ENCODE data around the gene ANKS1B.
A peak's percentile ranks its signal among the peaks of the same experiment; 100 is the strongest.
"Not testable (repeated sequence)": the region's sequence is repeated elsewhere in the genome, so short reads cannot be mapped to it uniquely, and the experiment has no call there.

The ANKS1B gene

DNA sequence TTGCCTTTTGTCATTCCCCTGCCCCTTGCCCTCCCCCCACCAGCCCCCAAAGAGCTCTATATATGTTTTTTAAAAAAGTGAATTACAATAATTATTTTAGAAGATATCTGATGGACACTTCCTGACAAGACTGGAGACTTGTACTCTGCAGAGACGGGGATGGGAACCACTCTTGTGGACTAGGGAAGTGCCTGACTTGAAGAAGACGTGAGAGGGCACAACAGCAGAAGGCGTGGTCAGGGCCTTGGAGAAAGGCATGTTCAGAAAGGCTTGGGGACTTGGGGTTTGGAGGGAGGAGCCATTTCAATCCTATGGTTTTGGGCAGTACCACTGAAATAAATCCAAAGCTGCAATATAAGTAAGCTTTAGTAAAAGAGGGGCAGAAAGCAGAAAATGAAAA lies 1184.9 kb downstream of the ANKS1B start:
- no peak for DNase-seq (ENCODE audit: extremely low read depth in 1 of 2, low read depth in 1 of 2)

DNA sequence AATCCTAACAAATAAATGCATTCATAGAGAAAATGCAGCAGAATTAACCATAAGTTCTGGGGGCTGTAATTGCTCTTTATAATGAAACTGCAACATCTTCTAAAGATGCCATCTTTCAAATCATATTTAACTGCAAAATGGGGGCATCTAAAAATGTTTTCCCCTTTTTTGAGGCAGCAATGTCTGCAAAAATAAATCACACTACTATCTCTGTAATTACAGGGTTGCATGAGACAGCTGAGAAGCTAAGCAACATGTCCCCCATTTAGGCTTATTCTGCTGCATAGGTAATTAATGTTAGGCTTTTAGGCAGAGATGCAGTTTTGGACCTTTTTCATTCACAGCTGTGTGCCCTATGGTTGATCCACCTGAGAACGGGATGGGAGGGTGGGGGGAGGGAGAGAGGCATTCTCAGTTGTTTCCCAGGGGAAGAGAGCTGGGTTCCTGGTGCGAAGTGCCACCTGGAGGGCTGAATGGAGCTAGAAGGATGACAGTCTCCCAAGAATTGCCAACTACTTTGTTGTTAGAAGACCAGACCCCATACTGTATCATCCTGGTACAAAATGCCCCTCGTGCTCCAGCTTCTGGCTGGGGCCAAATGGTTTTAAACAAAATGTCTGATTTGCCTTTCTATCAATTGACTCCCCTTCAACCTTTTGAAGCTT lies 1185.5 kb downstream of the ANKS1B start:
- no peak for DNase-seq (ENCODE audit: extremely low read depth in 1 of 2, low read depth in 1 of 2)

GRCh38 chr12:98797200-98797599 lies 1187.5 kb downstream of the ANKS1B start:
- no peak for DNase-seq (ENCODE audit: extremely low read depth in 1 of 2, low read depth in 1 of 2)

DNA sequence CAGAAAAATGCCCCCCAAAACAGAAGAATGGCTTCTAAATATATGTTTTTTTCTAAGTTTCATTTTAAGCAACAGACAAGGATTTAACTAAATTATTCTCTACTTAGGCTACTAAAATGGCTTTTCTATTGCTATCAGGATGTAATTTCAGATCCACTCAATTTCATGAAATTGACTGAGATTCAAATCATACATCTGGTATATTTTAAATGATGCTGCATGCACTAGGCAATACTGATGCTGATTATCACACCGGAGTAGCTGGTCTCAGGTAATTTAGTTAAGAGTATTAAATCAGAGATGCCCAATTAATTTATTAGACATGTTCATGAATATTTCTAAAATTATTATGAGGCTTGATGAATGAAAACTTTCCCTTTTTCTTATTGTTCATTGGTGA lies 1188.0 kb downstream of the ANKS1B start:
- DNase-seq (ENCODE audit: extremely low read depth in 1 of 2, low read depth in 1 of 2) = no peak

GRCh38 chr12:98793121-98793520 lies 1191.6 kb downstream of the ANKS1B start:
- no peak for DNase-seq (ENCODE audit: extremely low read depth in 1 of 2, low read depth in 1 of 2)

- DNase-seq (ENCODE audit: extremely low read depth in 1 of 2, low read depth in 1 of 2) = no peak
These were observed 1193.3 kb downstream of the ANKS1B start for GRCh38 chr12:98791406-98791805.

DNA sequence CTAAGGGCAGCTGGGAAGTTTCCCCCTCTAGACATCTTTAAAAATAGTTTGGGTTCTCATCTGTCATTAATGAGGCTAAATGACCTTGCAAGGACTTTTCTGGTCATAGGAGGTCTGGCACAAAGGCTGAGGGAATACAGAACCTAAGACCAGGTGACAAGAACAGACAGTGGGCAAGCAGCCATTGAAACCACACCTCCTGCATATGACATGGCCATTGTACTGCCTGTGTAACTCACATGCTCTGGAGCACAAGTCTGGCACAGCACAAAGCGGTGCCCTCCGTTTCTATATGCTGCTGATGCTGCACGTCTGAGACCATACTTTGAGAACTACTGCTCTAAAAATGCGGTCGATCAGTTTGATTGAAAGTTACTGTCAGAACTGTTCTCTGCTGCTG lies 1196.3 kb downstream of the ANKS1B start:
- no peak for DNase-seq (ENCODE audit: extremely low read depth in 1 of 2, low read depth in 1 of 2)

DNA sequence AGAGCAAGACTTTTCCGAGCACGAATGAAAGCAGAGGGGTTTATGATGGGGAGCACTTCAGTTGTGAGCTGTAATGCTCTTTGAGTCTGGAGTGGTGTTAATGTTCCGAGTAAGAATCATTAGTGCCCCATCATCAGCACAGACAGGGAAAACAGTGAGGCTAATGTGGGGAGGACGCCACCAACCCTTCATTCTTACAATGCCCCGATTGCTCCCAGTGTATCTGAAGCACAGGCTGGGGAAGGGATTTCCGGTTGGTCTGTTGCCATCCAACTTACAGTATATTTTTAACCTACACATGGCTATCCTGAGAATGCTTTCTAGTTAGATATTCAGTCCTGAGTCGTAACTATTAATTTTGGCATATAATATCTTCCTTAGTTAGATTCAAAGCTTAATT lies 1198.1 kb downstream of the ANKS1B start:
- no peak for DNase-seq (ENCODE audit: extremely low read depth in 1 of 2, low read depth in 1 of 2)

DNA sequence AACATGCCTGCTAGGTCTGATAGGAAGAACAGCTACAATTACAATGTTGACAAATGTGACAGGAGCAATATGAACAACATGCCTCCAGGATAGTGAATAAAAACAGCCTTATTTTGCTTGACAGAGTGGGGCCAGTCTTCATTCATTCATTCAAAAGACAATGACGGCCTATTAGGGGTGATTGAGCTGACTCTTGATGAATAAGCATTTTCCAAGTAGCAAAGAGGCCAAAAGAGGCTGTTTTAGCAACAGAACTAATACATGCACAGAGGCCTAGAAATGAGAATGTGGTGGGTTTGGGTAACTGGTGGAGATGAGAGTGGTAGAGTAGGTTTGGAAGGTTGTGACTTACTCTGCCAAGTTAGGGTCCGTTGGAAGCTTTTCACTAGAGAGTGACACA lies 1201.3 kb downstream of the ANKS1B start:
- DNase-seq (ENCODE audit: extremely low read depth in 1 of 2, low read depth in 1 of 2) = no peak

DNA sequence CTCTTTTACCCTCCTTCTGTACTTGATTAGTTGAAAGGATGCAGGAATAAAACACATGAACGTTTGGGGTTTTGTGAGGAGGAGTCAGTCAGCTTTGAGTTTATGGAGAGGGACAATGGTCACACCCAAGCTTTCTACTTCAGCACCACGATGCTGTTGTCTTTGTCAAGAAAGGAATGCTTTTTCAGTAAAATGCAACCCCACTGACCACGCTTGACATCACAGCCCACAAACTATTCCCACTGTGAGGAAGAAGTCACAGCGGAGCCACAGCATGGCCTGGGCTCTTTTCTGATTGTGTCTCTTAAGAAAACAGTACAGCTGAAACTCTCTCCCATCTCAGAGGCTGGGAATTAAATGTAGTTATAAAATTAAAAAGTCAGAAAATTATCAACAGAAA lies 1204.5 kb downstream of the ANKS1B start:
- no peak for DNase-seq (ENCODE audit: extremely low read depth in 1 of 2, low read depth in 1 of 2)

DNA sequence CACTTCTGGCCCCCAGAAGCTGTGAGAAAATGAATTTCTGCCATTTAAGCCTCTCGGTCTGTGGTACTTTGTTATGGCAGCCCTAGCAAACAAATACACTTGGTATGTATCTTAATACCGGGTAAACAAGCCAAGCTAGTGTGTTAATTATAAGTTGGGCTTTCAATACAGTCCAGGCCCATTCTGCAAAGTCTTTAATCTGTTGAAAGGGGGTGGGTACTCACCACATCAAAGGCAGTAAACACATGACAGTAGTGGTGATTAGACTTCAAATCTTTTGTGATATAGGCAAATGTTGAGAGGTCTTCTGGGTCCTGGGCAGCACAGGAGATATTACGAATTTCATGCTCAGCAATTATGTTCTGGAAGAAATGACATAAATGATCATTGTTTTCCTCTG lies 1211.9 kb downstream of the ANKS1B start:
- DNase-seq (ENCODE audit: extremely low read depth in 1 of 2, low read depth in 1 of 2) = no peak

DNA sequence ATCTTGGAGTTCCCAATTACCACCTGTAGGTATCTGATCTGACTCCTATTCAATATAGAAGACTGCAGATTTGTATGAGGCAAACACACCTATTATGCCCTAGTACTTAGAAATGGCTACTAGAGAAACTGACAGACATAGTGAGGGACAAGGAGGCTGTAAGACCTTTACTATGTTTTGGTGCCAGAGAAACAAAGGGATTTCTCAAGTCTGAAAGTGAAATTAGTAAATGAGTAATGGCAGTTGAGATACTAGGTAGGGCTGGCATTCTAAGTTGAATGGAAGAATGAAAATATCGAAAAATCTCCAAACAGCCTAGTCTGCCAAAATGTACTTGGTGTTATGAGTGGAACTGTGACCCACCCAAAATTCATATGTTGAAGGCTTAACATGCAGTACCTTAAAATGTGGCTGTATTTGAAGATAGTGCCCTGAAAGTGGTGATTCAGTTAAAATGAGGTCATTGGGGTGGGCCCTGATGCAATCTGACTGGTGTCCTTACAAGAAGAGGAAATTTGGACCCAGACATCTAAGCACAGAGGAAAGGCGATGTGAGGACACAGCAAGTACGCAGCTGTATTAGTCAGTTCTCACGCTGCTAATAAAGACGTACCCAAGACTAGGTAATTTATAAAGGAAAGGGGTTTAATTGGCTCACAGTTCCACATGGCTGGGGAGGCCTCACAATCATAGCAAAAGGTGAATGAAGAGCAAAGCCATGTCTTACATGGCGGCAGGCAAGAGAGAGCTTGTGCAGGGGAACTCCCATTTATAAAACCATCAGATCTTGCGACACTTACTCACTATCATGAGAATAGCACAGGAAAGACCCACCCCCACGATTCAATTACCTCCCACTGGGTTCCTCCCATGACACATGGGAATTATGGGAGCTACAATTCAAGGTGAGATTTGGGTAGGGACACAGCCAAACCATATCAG lies 1212.7 kb downstream of the ANKS1B start:
- no peak for DNase-seq (ENCODE audit: extremely low read depth in 1 of 2, low read depth in 1 of 2)

DNA sequence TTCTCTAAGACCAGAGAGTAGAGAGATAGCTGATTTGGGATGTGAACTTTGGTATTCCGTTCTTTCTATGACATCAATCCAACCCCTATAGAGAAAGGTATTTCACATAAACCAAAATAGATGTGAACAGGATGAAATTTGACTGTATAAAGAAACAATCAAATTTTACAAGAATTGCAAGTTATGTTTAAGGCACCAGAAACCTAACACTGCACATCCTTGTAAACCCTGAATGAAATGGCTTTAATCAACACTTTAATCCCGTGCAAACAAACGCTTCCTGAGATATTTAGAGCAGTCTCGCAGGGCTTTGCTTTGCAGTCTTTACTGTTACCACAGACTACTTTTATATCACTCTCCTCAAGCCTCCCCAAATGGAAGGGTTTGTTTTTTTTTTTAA lies 1214.5 kb downstream of the ANKS1B start:
- DNase-seq (ENCODE audit: extremely low read depth in 1 of 2, low read depth in 1 of 2) = no peak

DNA sequence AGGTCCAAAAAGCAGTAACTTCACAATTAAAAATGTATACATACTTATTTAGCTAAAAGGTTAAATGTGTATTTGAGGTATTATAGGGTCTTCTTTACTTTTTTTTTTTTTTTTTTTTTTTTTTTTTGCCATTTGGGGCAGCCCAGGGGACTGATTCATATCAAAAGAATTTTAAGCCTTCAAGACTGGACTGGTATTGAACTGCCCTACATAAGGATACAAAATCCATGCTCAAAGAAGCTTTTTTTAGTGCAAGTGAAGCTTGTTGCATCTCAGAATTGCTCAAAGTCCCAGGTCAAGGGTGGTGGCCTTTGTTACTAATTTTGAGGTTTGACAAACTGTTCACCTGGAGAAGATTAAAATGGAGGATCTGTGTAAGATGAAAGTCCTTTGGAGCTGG lies 1215.7 kb downstream of the ANKS1B start:
- DNase-seq (ENCODE audit: extremely low read depth in 1 of 2, low read depth in 1 of 2) = no peak

GRCh38 chr12:98767248-98767647 lies 1217.5 kb downstream of the ANKS1B start:
- no peak for DNase-seq (ENCODE audit: extremely low read depth in 1 of 2, low read depth in 1 of 2)

DNA sequence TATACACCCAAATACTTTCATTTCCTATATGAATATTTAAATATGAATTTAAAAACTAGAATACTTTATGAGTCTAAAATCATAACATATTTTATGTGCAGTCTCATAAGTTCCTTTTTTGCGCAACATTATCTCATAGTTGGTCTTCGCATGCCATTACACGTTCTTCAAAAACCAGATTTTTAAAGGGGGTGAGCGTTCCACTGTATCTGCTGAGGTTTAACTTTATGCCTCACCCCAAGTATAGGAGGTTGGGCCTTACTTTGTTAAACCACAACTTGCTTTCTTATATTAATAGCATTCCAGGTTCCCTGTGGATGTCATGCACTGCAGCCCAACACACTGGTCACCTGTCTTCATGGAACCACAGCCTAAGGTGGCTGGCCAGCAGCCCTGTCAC lies 1221.1 kb downstream of the ANKS1B start:
- no peak for DNase-seq (ENCODE audit: extremely low read depth in 1 of 2, low read depth in 1 of 2)

DNA sequence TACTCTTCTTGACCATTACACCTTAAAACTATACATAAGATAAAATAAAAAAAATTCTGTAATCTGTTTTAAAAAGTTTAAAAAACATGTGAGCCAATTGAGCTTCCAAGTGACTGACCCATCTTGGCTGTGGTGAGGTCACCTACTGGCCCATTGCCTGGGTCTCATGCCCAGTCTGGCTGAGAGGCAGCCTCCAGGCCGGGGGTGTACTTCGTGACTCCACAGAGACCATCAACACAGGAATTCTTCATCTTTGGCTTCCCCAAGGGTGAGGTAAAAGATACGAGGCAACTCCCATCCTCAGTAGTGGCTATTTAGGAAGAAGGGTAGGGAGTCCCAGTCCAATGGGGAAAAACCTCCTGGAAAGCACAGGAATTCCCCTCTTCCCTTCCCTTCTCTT lies 1226.4 kb downstream of the ANKS1B start:
- no peak for DNase-seq (ENCODE audit: extremely low read depth in 1 of 2, low read depth in 1 of 2)

- no peak for DNase-seq (ENCODE audit: extremely low read depth in 1 of 2, low read depth in 1 of 2)
These were observed 1227.3 kb downstream of the ANKS1B start for GRCh38 chr12:98757455-98757854.

GRCh38 chr12:98755855-98756254 lies 1228.9 kb downstream of the ANKS1B start:
- not testable (repeated sequence) for DNase-seq (ENCODE audit: extremely low read depth in 1 of 2, low read depth in 1 of 2)

DNA sequence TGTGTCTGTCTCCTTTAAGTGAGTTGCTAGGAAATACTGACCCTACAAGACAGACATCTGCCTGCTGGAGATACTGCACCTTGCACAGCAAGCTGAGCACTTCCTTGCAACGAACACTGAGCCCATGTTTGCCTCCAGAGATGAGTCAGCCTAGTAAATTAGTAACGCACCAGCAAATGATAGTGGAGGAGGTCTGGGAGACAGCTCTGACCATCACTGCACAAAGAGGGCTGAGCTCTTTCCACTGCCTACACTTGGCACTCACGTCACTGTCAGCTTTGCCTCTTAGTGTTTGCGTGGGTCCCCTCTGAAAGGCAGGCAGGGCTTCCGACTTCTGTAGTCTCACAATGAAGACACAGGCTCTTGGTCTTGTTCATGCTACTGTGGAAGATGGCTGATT lies 1230.6 kb downstream of the ANKS1B start:
- peak in 1 of 2 donors; percentile 31 for DNase-seq (ENCODE audit: extremely low read depth in 1 of 2, low read depth in 1 of 2)

DNA sequence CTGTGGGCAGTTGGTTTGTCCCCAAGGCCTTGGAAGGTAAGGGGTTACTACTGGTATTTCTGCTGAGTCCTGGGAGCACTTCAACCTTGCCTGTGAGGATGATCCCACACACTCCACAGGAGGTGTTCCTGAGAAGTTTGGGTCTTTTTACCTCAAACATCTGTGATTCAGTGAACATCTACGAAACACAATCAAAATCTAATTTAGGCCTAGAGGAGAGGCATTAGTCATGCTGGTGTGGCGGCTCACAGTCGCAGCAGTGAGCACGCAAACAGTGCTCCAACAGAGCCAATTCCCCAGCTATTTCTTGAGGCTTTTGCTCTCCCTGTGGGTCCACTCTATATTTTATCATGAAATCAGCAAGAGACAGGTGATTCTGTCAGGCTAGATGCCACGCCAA lies 1232.0 kb downstream of the ANKS1B start:
- no peak for DNase-seq (ENCODE audit: extremely low read depth in 1 of 2, low read depth in 1 of 2)

- no peak for DNase-seq (ENCODE audit: extremely low read depth in 1 of 2, low read depth in 1 of 2)
These were observed 1233.1 kb downstream of the ANKS1B start for GRCh38 chr12:98751580-98752115.
